ENCODE results near the gene MAPKBP1.

DNA sequence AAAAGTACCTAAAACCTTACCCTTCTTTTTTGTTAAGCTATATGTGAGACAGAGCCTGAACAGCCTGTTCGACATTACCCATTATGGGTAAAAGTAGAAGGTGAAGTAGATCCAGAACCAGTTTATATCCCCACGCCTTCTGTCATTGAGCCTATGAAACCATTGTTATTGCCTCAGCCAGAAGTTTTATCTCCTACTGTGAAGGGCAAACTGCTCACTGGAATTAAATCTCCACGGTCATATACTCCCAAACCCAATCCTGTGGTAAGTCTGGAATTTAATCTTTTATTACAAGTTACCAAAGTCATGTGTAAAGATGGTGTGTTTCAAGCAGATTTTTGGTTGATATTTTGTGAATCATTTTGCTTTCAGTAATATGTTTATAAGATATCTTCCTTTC, 47.1 kb upstream of the MAPKBP1 start:
- TF ChIP-seq, protein P1, sequence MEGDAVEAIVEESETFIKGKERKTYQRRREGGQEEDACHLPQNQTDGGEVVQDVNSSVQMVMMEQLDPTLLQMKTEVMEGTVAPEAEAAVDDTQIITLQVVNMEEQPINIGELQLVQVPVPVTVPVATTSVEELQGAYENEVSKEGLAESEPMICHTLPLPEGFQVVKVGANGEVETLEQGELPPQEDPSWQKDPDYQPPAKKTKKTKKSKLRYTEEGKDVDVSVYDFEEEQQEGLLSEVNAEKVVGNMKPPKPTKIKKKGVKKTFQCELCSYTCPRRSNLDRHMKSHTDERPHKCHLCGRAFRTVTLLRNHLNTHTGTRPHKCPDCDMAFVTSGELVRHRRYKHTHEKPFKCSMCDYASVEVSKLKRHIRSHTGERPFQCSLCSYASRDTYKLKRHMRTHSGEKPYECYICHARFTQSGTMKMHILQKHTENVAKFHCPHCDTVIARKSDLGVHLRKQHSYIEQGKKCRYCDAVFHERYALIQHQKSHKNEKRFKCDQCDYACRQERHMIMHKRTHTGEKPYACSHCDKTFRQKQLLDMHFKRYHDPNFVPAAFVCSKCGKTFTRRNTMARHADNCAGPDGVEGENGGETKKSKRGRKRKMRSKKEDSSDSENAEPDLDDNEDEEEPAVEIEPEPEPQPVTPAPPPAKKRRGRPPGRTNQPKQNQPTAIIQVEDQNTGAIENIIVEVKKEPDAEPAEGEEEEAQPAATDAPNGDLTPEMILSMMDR (IDR thresholded peaks at IDR 0.05), result no peak
- no peak for TF ChIP-seq POLR2A (IDR thresholded peaks at IDR 0.05)
